WERI-Rb-1 (cell line): ENCODE results near the gene SPATA16.

Experiments used
- DNase-seq: peaks from one replicate; pipeline ENCODE4 v3.0.0-alpha.2; 2020
- H3K27ac ChIP-seq: fragments of 250-450 bp; sonication (Bioruptor Pico); 2 replicates; pipeline ENCODE4 v1.5.1; 2020; ENCODE audit warnings: mild to moderate bottlenecking, moderate library complexity
- H3K27me3 ChIP-seq: fragments of 250-450 bp; sonication (Bioruptor Pico); 2 replicates; pipeline ENCODE4 v1.5.1; 2021; ENCODE audit warnings: mild to moderate bottlenecking, low read depth, moderate library complexity; ENCODE audit not compliant: insufficient read depth, severe bottlenecking
- H3K36me3 ChIP-seq: fragments of 250-450 bp; sonication (Bioruptor Pico); 2 replicates; pipeline ENCODE4 v1.5.1; 2020; ENCODE audit warnings: mild to moderate bottlenecking, moderate library complexity
- H3K4me3 ChIP-seq: 2 replicates; pipeline ENCODE4 v1.5.1; 2011; ENCODE audit warnings: low read depth, mild to moderate bottlenecking, control low read depth, low read length
- H3K9me3 ChIP-seq: fragments of 250-450 bp; sonication (Bioruptor Pico); 2 replicates; pipeline ENCODE4 v1.5.1; 2021; ENCODE audit warnings: mild to moderate bottlenecking, moderate library complexity; ENCODE audit not compliant: severe bottlenecking
- CTCF ChIP-seq: IDR thresholded peaks from 2 replicates; pipeline ENCODE4 v1.5.1; 2011; ENCODE audit warnings: low read depth, mild to moderate bottlenecking, control low read depth, inconsistent platforms, low read length

The SPATA16 gene

GRCh38 chr3:173098959-173099358 lies 42.1 kb downstream of the SPATA16 start:
- Histone ChIP-seq H3K36me3 (no peaks in the 10 kb centered on the region), H3K9me3 (no peaks in the 10 kb centered on the region), H3K27me3 (no peaks in the 10 kb centered on the region), H3K27ac (no peak overlapping the region), H3K4me3 (no peak overlapping the region)
- no peak for DNase-seq
- no peak for TF ChIP-seq CTCF

GRCh38 chr3:173096994-173097785 lies 43.8 kb downstream of the SPATA16 start:
- Histone ChIP-seq H3K27me3 (no peaks in the 10 kb centered on the region), H3K36me3 (no peaks in the 10 kb centered on the region), H3K9me3 (no peaks in the 10 kb centered on the region), H3K27ac (no peak overlapping the region), H3K4me3 (no peak overlapping the region)
- TF ChIP-seq CTCF = no peak
- no peak for DNase-seq

- DNase-seq = no peak
- H3K36me3 ChIP-seq = no peaks in the 10 kb centered on the region
- H3K4me3 ChIP-seq = no peak overlapping the region
- no peaks in the 10 kb centered on the region for H3K27me3 ChIP-seq
- TF ChIP-seq CTCF = no peak
- H3K27ac ChIP-seq = no peak overlapping the region
- no peaks in the 10 kb centered on the region for H3K9me3 ChIP-seq
Measured at GRCh38 chr3:173096140-173096539, 44.9 kb downstream of the SPATA16 start.

- H3K27me3 ChIP-seq = no peaks in the 10 kb centered on the region
- no peaks in the 10 kb centered on the region for H3K36me3 ChIP-seq
- no peak overlapping the region for H3K27ac ChIP-seq
- no peak for TF ChIP-seq CTCF
- DNase-seq = no peak
- H3K9me3 ChIP-seq = no peaks in the 10 kb centered on the region
- no peak overlapping the region for H3K4me3 ChIP-seq
Measured at GRCh38 chr3:173092038-173092437, 49.0 kb downstream of the SPATA16 start.

GRCh38 chr3:173090492-173090891 lies 50.5 kb downstream of the SPATA16 start:
- no peak for TF ChIP-seq CTCF
- H3K9me3 ChIP-seq = no peaks in the 10 kb centered on the region
- DNase-seq = no peak

GRCh38 chr3:173089283-173089682 lies 51.8 kb downstream of the SPATA16 start:
- no peaks in the 10 kb centered on the region for H3K27me3 ChIP-seq
- H3K36me3 ChIP-seq = no peaks in the 10 kb centered on the region
- H3K4me3 ChIP-seq = no peak overlapping the region
- H3K27ac ChIP-seq = no peak overlapping the region
- DNase-seq = no peak
- TF ChIP-seq CTCF = no peak
- H3K9me3 ChIP-seq = no peaks in the 10 kb centered on the region

More at GRCh38 chr3:173090492-173090891, 50.5 kb downstream of the SPATA16 start:
- H3K36me3 ChIP-seq = no peaks in the 10 kb centered on the region
- H3K4me3 ChIP-seq = no peak overlapping the region
- H3K27ac ChIP-seq = no peak overlapping the region
- H3K27me3 ChIP-seq = no peaks in the 10 kb centered on the region
